ENCODE data around the gene USP10. TPM values are rescaled to one million over a fixed set of nuclear protein-coding genes. Genes with fewer than 3 reads are reported as not detected.

The USP10 gene
- polyA plus RNA-seq, 1 donor: 53.1 TPM

- DNase-seq (ENCODE audit: low read depth): no peak
Measured at GRCh38 chr16:84823926-84824325, 124.1 kb downstream of the USP10 start.

- DNase-seq (ENCODE audit: low read depth): no peak
Measured at GRCh38 chr16:84825896-84826557, 126.2 kb downstream of the USP10 start.

- no peak for DNase-seq (ENCODE audit: low read depth)
Measured at GRCh38 chr16:84826558-84826941, 126.8 kb downstream of the USP10 start.

- DNase-seq (ENCODE audit: low read depth): no peak
Measured at GRCh38 chr16:84827131-84827574, 127.4 kb downstream of the USP10 start.

GRCh38 chr16:84827897-84828296, 128.1 kb downstream of the USP10 start:
- no peak for DNase-seq (ENCODE audit: low read depth)

GRCh38 chr16:84828322-84828721, 128.5 kb downstream of the USP10 start:
- DNase-seq (ENCODE audit: low read depth): no peak

Other genes starting within 250 kb of the USP10 start
- gene MEAK7, start 195.3 kb upstream of the USP10 start, polyA plus RNA-seq (ENCODE audit: insufficient read length): 8.3 TPM
- 21.5 TPM for gene COTL1, start 81.9 kb upstream of the USP10 start, polyA plus RNA-seq (ENCODE audit: insufficient read length)
- gene KLHL36, start 51.5 kb upstream of the USP10 start, polyA plus RNA-seq (ENCODE audit: insufficient read length): 12.1 TPM
- 6.0 TPM for gene CRISPLD2, start 120.0 kb downstream of the USP10 start, polyA plus RNA-seq (ENCODE audit: insufficient read length)

All from forelimb muscle (tissue), 1 donor.